ENCODE measurements around the gene PAX8. TPM values are rescaled to one million over a fixed set of nuclear protein-coding genes. Genes with fewer than 3 reads are reported as not detected.

The PAX8 gene
- total and polyA plus RNA-seq, 8 donors = 0.28 to 6.5 (median 1.1) TPM; not detected in 3

DNA sequence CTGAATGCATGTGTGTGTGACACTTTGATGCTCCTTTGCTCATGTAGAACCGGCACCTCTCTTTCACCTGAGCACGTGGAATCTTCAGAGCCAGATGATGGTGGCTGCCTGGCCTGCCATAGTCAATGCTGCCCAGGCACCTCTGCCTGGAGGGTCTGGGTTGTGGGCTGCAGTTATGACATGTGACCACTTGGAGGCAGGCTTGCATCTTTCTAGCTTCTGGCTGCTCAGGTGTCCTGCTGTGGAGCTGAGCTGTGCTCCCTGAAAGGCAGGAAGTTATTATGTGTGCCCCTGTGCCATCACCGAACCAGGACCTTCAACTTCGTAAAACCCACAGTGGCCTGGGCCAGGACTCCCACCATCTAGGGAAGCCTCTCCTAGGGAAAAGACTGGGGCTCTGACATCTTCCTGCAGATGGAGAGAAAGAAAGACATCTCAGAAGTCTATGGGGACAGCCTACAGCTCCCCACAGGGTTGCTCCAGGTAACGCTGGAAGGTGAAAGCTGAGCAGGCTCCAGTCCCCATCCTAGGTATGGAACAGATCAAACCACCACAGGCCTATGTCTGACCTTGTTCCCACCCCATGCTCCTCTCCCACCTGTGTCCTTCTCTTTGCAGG lies 74.7 kb downstream of the PAX8 start:
- Histone ChIP-seq H3K27me3 (no peaks in the 10 kb centered on the region), H3K9me3 (no peaks in the 10 kb centered on the region), H3K36me3 (peaks cover 3 to 29% (median 23%) of the 10 kb centered on the region in 4 donors), H3K4me1 (peaks cover 13 to 54% (median 39%) of the 10 kb centered on the region in 4 donors), H3K27ac (peak overlapping the region; percentile 9 to 77 (median 41)), H3K4me3 (no peak overlapping the region)
- intact Hi-C loops (cut with DNase I; ENCODE audit: low total_unique reads) = loop anchor here (5.0 kb wide), 1 partner anchor 67 kb away; no protein-coding TSS in a partner anchor
- TF ChIP-seq EP300 (IDR thresholded peaks at IDR 0.05) (no peak), POLR2A (IDR thresholded peaks at IDR 0.05) (no peak), POLR2AphosphoS5 (IDR thresholded peaks at IDR 0.05) (peak in 1 of 3 donors; percentile 62)
- TF ChIP-seq, protein P1, sequence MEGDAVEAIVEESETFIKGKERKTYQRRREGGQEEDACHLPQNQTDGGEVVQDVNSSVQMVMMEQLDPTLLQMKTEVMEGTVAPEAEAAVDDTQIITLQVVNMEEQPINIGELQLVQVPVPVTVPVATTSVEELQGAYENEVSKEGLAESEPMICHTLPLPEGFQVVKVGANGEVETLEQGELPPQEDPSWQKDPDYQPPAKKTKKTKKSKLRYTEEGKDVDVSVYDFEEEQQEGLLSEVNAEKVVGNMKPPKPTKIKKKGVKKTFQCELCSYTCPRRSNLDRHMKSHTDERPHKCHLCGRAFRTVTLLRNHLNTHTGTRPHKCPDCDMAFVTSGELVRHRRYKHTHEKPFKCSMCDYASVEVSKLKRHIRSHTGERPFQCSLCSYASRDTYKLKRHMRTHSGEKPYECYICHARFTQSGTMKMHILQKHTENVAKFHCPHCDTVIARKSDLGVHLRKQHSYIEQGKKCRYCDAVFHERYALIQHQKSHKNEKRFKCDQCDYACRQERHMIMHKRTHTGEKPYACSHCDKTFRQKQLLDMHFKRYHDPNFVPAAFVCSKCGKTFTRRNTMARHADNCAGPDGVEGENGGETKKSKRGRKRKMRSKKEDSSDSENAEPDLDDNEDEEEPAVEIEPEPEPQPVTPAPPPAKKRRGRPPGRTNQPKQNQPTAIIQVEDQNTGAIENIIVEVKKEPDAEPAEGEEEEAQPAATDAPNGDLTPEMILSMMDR (IDR thresholded peaks at IDR 0.05) = peak in 5 of 7 experiments; percentile 83 to 94 (median 90)
- WGBS, 5 donors = 6 to 25% (median 17%) methylated on average over 5 of the region's 5 CpGs
- peak; percentile 84 to 92 for DNase-seq

DNA sequence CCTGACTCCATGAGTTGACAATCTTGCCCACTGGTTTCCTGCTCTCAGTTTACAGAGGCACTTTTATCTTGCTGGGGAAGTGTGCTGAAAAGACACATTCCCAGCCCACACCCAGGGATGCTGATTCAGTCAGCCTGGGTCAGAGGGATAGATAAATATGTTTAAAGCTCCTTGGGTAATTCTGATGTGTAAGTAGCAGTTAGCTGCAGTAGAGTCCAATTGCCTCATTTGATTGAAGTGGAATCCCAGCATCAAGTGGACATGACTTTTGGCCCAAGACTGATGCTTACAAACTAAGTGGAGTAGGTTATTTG lies 75.5 kb downstream of the PAX8 start:
- no peak for DNase-seq
- intact Hi-C loops (cut with DNase I; ENCODE audit: low total_unique reads) = loop anchor here (5.0 kb wide), 1 partner anchor 66 kb away; no protein-coding TSS in a partner anchor
- no peak overlapping the region for H3K27ac ChIP-seq

DNA sequence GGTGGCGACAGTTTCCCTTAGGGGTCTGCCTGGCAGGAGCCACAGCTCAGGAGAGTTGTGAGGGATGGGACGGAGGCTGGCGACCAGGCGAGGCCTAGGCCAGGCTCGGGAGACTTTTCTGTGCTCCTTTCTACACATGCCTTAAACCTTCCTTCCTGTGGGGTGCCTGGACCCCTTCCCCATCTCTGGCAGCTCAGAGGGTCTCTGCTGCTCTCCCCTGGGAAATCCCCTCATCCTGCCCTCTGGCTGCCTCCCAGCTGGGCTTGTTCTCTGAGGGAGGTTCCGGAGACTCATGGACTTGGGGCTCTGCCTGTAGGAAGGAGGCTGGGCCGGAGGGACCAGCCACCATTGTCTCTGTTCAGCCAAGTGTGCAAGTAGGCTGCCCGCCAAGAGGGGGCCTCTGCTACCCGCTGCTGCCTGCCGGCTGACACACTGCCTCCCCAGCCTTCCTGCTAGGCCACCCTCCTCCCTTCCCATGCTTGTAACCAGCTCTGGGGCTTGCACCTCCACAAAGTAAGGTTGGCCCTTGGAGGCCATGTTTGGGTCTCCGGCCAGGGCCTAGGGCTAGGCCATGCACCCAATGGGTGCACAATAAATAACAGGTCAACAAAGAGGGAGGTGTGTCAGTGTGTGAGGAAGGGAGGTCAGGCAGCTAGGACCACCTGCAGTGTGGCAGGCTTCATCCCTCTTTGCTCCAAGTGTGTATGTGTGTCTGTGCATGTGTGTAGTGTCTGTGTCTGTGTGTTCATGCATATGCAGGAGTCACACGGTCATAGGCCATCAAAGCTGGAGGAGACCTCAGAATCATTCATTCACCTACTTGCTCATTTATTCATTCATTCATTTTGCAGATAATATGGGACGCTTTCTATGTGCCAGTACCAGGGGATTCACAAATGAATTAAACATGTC lies 76.2 kb downstream of the PAX8 start:
- no peak overlapping the region for H3K4me3 ChIP-seq
- peak in 1 of 2 donors; percentile 26 for DNase-seq
- intact Hi-C loops (cut with DNase I; ENCODE audit: low total_unique reads) = loop anchor here (5.0 kb wide), 1 partner anchor 65 kb away; no protein-coding TSS in a partner anchor
- peaks cover 3 to 33% (median 25%) of the 10 kb centered on the region in 4 donors for H3K36me3 ChIP-seq
- H3K4me1 ChIP-seq = peaks cover 11 to 56% (median 45%) of the 10 kb centered on the region in 4 donors
- no peaks in the 10 kb centered on the region for H3K9me3 ChIP-seq
- TF ChIP-seq POLR2AphosphoS5 (IDR thresholded peaks at IDR 0.05) = no peak
- TF ChIP-seq EP300 (IDR thresholded peaks at IDR 0.05) = no peak
- TF ChIP-seq, protein P1 (IDR thresholded peaks at IDR 0.05) = no peak
- TF ChIP-seq POLR2A (IDR thresholded peaks at IDR 0.05) = no peak
- 58 to 71% (median 64%) methylated on average over 11 to 13 of the region's 13 CpGs for WGBS, 5 donors
- no peaks in the 10 kb centered on the region for H3K27me3 ChIP-seq
- H3K27ac ChIP-seq = peak overlapping the region in 3 of 5 donors; percentile 14 to 54 (median 37)

More for the DNA sequence above, 75.5 kb downstream of the PAX8 start:
- H3K4me1 ChIP-seq = peaks cover 11 to 55% (median 43%) of the 10 kb centered on the region in 4 donors
- H3K36me3 ChIP-seq = peaks cover 3 to 29% (median 23%) of the 10 kb centered on the region in 4 donors
- H3K4me3 ChIP-seq = no peak overlapping the region
- H3K27me3 ChIP-seq = no peaks in the 10 kb centered on the region
- H3K9me3 ChIP-seq = no peaks in the 10 kb centered on the region
- no peak for TF ChIP-seq POLR2AphosphoS5 (IDR thresholded peaks at IDR 0.05)
- TF ChIP-seq POLR2A (IDR thresholded peaks at IDR 0.05) = no peak
- no peak for TF ChIP-seq EP300 (IDR thresholded peaks at IDR 0.05)
- TF ChIP-seq, protein P1 (IDR thresholded peaks at IDR 0.05) = no peak

All from stomach (tissue), 9 donors.